Renal cortex interstitium (tissue), 11 donors: ENCODE measurements around the gene PACSIN2. TPM values are rescaled to one million over a fixed set of nuclear protein-coding genes. Genes with fewer than 3 reads are reported as not detected.
A peak's percentile ranks its signal among the peaks of the same experiment; 100 is the strongest.
"Not testable (repeated sequence)": the region's sequence is repeated elsewhere in the genome, so short reads cannot be mapped to it uniquely, and the experiment has no call there.

ENCODE experiments used
- DNase-seq, 11 donors: peaks; one replicate each; pipeline ENCODE4 v3.0.0-alpha.2; 2013; ENCODE audit warnings: low read depth in 9 of 11, low spot score in 4 of 11; ENCODE audit errors: extremely low read depth in 1 of 11
- polyA plus RNA-seq, 3 donors: library from polyadenylated mRNA; unstranded; fragments of 120-200 nt; gene quantifications; one replicate each; pipeline ENCODE4 v1.2.1, GENCODE V29; 2013; ENCODE audit not compliant: insufficient read length in 3 of 3

Gene PACSIN2
- polyA plus RNA-seq, 3 donors, result 62.5 to 72.4 (median 69.1) TPM

GRCh38 chr22:42976217-42976933 lies 38.6 kb downstream of the PACSIN2 start:
- DNase-seq, result no peak

- DNase-seq, result no peak
Observed at GRCh38 chr22:42974223-42974622, 40.7 kb downstream of the PACSIN2 start.

GRCh38 chr22:42973536-42973881 lies 41.4 kb downstream of the PACSIN2 start:
- DNase-seq, result no peak

GRCh38 chr22:42972649-42973535 lies 42.1 kb downstream of the PACSIN2 start:
- DNase-seq, result no peak

- DNase-seq, result not testable (repeated sequence)
Observed at GRCh38 chr22:42971473-42971860, 43.5 kb downstream of the PACSIN2 start.

- no peak for DNase-seq
Observed at GRCh38 chr22:42970029-42970428, 44.9 kb downstream of the PACSIN2 start.

GRCh38 chr22:42969348-42969975 lies 45.5 kb downstream of the PACSIN2 start:
- no peak for DNase-seq

GRCh38 chr22:42967933-42968332 lies 47.0 kb downstream of the PACSIN2 start:
- no peak for DNase-seq

GRCh38 chr22:42967005-42967404 lies 47.9 kb downstream of the PACSIN2 start:
- no peak for DNase-seq

GRCh38 chr22:42966497-42966896 lies 48.5 kb downstream of the PACSIN2 start:
- DNase-seq, result no peak

- peak in 1 of 11 donors; percentile 35 for DNase-seq
Observed at GRCh38 chr22:42964994-42965699, 49.8 kb downstream of the PACSIN2 start.

- DNase-seq, result no peak
Observed at GRCh38 chr22:42963231-42963595, 51.7 kb downstream of the PACSIN2 start.

GRCh38 chr22:42962295-42963230 lies 52.4 kb downstream of the PACSIN2 start:
- DNase-seq, result no peak

- DNase-seq, result no peak
Observed at GRCh38 chr22:42961810-42962209, 53.1 kb downstream of the PACSIN2 start.

- DNase-seq, result not testable (repeated sequence)
Observed at GRCh38 chr22:42961400-42961690, 53.6 kb downstream of the PACSIN2 start.

GRCh38 chr22:42960531-42961399 lies 54.2 kb downstream of the PACSIN2 start:
- no peak for DNase-seq
